ENCODE measurements around the gene TSHZ2.

GRCh38 chr20:52945862-52946522, 26.2 kb upstream of the TSHZ2 start:
- TF ChIP-seq GATA2 (IDR thresholded peaks at IDR 0.05; ENCODE audit: low read depth, low read length) (no peak), GATA3 (IDR thresholded peaks at IDR 0.05; ENCODE audit: low read depth, low read length) (no peak)
